ENCODE data around the gene INSIG1. TPM values are rescaled to one million over a fixed set of nuclear protein-coding genes. Genes with fewer than 3 reads are reported as not detected.

The INSIG1 gene
- polyA plus RNA-seq, 1 experiment: 29.4 TPM

GRCh38 chr7:155358066-155358947 is 60.6 kb downstream of the INSIG1 start:
- no peaks in the 10 kb centered on the region; the same call in 1 of the 2 replicates for H3K9me3 ChIP-seq (ENCODE audit: control insufficient read depth, insufficient read depth, low read length)
- TF ChIP-seq, protein P1, sequence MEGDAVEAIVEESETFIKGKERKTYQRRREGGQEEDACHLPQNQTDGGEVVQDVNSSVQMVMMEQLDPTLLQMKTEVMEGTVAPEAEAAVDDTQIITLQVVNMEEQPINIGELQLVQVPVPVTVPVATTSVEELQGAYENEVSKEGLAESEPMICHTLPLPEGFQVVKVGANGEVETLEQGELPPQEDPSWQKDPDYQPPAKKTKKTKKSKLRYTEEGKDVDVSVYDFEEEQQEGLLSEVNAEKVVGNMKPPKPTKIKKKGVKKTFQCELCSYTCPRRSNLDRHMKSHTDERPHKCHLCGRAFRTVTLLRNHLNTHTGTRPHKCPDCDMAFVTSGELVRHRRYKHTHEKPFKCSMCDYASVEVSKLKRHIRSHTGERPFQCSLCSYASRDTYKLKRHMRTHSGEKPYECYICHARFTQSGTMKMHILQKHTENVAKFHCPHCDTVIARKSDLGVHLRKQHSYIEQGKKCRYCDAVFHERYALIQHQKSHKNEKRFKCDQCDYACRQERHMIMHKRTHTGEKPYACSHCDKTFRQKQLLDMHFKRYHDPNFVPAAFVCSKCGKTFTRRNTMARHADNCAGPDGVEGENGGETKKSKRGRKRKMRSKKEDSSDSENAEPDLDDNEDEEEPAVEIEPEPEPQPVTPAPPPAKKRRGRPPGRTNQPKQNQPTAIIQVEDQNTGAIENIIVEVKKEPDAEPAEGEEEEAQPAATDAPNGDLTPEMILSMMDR (IDR thresholded peaks at IDR 0.05; ENCODE audit: low read depth, low read length): no peak
- H3K27me3 ChIP-seq (ENCODE audit: control insufficient read depth, insufficient read depth, low read length): peaks cover 28% of the 10 kb centered on the region
- ChIA-PET CTCF (interaction anchor here (1.4 to 4.4 kb wide), 4 partner anchors 13 to 431 kb away, joined by 3 to 24 read pairs (median 14); no protein-coding TSS in a partner anchor), POLR2A (no interaction called here)
- H3K4me3 ChIP-seq (ENCODE audit: low read depth, low read length): no peak overlapping the region
- no peak overlapping the region for H3K27ac ChIP-seq (ENCODE audit: low read depth, low read length)
- no peak for DNase-seq (ENCODE audit: low read depth, low spot score)

- H3K4me3 ChIP-seq (ENCODE audit: low read depth, low read length): no peak overlapping the region
- TF ChIP-seq, protein P1 (IDR thresholded peaks at IDR 0.05; ENCODE audit: low read depth, low read length): no peak
- ChIA-PET CTCF (interaction anchor here (1.5 to 4.4 kb wide), 2 partner anchors 14 to 432 kb away, joined by 5 to 24 read pairs; no protein-coding TSS in a partner anchor), POLR2A (no interaction called here)
- DNase-seq (ENCODE audit: low read depth, low spot score): no peak
- peaks cover 32% of the 10 kb centered on the region for H3K27me3 ChIP-seq (ENCODE audit: control insufficient read depth, insufficient read depth, low read length)
- no peaks in the 10 kb centered on the region; the same call in 1 of the 2 replicates for H3K9me3 ChIP-seq (ENCODE audit: control insufficient read depth, insufficient read depth, low read length)
- H3K27ac ChIP-seq (ENCODE audit: low read depth, low read length): no peak overlapping the region
Observed at GRCh38 chr7:155358948-155359712, 61.5 kb downstream of the INSIG1 start.

Other genes with a start within 250 kb of the INSIG1 start
- not detected in 2 replicates for gene HTR5A, start 227.6 kb upstream of the INSIG1 start, polyA plus RNA-seq (2011; rRNA removed)
- gene EN2, start 160.3 kb downstream of the INSIG1 start, polyA plus RNA-seq (2011; rRNA removed): not detected in 2 replicates
- not detected in 2 replicates for gene CNPY1, start 248.7 kb downstream of the INSIG1 start, polyA plus RNA-seq (2011; rRNA removed)